ENCODE results near the gene CERCAM.

CERCAM gene

DNA sequence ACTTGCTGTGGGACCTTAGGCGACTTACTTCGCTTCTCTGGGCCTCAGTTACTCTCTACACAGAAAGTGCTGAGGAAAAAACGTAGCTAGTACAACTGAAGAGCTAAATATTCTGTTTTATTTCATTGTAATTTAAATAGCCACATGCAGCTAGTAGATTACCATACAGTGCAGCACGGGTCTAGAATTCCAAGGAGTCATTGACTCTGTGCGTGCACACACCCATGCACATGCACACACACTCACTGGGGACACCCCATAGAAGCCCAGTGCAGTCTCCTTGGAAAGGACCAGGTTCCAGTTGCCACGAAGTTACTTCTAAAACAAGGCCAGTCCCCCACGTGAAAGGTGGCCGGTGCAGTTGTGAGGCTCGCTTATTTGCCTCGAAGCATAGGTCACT is 32.5 kb upstream of the CERCAM start:
- H3K9me3 ChIP-seq (ENCODE audit: control insufficient read depth, low read length), result no peaks in the 10 kb centered on the region
- H3K9ac ChIP-seq (ENCODE audit: low read length), result no peak overlapping the region
- H3K4me3 ChIP-seq (ENCODE audit: low read length), result no peak overlapping the region
- no peaks in the 10 kb centered on the region for H3K27me3 ChIP-seq (ENCODE audit: control insufficient read depth, insufficient read depth, low read length)
- peaks cover 15% of the 10 kb centered on the region for H3K36me3 ChIP-seq (ENCODE audit: control insufficient read depth, insufficient read depth, low read length)
- no peaks in the 10 kb centered on the region for H3K4me1 ChIP-seq (ENCODE audit: control insufficient read depth, insufficient read depth, low read length)

DNA sequence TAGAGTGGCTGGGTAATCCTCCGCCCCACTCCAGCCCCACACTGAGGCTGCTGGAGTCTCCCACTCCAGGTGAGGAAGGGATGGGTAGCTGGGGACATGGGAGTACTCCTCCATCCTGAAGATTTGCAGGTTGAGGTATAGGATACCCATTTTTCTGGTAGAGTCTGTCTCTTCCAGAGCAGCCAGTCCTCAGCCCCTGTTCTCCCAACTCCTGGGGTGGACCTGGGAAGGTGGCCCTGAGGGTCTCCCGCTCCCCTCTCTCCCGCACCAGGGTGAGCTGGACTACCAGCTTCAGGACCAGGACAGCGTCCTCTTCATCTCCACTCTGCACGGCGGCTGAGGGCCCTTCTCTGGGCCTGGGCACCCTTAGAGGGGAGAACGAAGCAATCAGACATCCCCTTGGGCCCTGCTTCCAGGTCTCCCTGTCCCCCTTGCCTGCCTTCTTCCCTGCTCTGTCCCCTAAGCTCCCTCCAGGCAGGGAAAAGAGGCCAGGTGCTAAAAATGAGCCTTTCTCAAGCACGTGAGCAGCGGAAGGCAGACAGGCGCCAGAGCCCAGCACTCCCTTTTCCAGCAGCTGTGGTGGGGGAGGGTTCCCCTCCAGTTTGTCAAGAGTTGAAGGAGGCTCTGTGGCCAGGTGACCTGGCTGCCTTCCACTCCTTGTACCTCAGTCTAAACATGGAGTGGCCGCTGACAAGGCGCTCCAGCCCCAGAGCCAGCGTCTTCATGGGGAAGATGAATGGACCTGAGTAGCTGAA is 31.1 kb upstream of the CERCAM start:
- Histone ChIP-seq H3K9me3 (ENCODE audit: control insufficient read depth, low read length) (no peaks in the 10 kb centered on the region), H3K27me3 (ENCODE audit: control insufficient read depth, insufficient read depth, low read length) (no peaks in the 10 kb centered on the region), H3K9ac (ENCODE audit: low read length) (no peak overlapping the region), H3K36me3 (ENCODE audit: control insufficient read depth, insufficient read depth, low read length) (peaks cover 11% of the 10 kb centered on the region), H3K4me3 (ENCODE audit: low read length) (no peak overlapping the region), H3K4me1 (ENCODE audit: control insufficient read depth, insufficient read depth, low read length) (no peaks in the 10 kb centered on the region)

DNA sequence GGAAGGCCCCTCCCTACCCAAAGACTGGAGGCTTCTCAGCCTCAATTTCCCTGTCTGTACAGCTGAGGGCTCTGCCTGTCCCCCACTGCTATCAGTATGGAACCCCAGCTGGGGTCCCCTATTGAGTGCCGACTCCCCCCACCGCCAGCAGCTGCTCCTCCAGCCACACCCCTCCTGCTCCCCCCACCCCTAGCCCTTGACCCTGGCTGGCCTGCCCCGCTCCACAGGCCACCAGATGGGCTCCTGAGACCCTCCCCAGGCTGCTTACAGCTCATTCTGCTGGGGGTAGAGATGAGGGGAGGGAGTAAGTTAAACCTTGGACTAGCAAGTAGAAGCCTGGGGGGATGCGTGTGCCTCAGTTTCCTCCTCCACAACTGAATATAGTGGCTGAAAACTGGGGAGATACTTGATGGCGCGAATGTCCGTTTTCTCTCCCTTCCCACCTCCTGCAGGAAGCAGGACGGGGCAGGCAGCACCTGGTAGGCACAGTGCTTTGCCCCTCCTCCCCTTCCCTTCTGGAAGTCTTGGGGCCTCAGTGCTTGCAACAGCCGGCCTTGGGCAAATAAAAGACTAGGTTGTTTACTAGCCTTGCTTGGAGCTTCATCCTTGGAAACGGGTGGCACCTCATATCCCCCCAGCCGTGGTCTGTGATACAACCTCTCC is 30.4 kb upstream of the CERCAM start:
- Histone ChIP-seq H3K9ac (ENCODE audit: low read length) (no peak overlapping the region), H3K4me1 (ENCODE audit: control insufficient read depth, insufficient read depth, low read length) (no peaks in the 10 kb centered on the region), H3K36me3 (ENCODE audit: control insufficient read depth, insufficient read depth, low read length) (peaks cover 11% of the 10 kb centered on the region), H3K9me3 (ENCODE audit: control insufficient read depth, low read length) (no peaks in the 10 kb centered on the region), H3K27me3 (ENCODE audit: control insufficient read depth, insufficient read depth, low read length) (peaks cover 6% of the 10 kb centered on the region), H3K4me3 (ENCODE audit: low read length) (no peak overlapping the region)

DNA sequence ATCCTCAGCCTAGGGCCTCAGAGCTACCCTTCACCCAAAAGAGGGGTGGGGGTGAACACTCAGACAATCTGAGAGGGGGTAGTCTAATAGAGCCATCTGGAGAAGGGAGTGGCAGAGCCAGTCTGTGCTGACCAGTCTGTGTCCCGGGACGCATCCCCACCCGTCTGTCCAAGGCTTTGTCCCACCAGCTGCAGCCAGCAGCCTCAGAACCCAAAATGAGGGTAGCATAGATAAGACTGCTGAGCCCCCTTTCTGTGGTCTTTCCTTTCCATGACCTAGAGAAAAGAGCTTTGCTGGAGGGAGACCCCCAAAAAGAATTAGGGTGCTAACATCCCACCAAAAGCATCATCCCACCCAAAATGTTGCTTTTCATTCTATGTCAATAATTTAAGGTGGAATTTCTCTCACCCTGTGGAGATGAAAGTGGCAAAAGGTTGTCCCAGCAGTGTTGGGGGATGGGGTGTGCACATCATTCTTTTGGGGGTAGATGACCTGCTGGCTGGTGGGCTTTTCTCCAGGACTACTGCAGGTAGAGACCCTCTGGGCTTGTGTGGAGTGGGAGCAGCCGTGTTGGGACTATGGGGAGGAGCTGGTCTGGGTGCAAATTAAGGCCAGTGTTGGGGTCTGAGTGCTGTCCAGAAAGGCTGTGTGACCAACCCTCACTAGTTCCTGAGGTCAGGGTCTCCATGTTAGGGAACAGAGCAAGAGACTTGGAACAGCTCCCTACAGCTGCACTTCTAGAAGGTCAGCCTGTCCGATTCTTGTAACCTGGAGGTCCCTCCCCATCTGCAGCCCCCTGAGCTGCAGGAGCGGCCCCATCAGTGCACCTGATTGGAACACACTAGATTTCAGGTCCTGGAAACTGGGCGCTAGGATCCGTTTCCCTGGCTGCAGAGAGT is 29.6 kb upstream of the CERCAM start:
- Histone ChIP-seq H3K4me3 (ENCODE audit: low read length) (no peak overlapping the region), H3K9me3 (ENCODE audit: control insufficient read depth, low read length) (no peaks in the 10 kb centered on the region), H3K36me3 (ENCODE audit: control insufficient read depth, insufficient read depth, low read length) (peaks cover 11% of the 10 kb centered on the region), H3K9ac (ENCODE audit: low read length) (no peak overlapping the region), H3K27me3 (ENCODE audit: control insufficient read depth, insufficient read depth, low read length) (peaks cover 7% of the 10 kb centered on the region), H3K4me1 (ENCODE audit: control insufficient read depth, insufficient read depth, low read length) (no peaks in the 10 kb centered on the region)

DNA sequence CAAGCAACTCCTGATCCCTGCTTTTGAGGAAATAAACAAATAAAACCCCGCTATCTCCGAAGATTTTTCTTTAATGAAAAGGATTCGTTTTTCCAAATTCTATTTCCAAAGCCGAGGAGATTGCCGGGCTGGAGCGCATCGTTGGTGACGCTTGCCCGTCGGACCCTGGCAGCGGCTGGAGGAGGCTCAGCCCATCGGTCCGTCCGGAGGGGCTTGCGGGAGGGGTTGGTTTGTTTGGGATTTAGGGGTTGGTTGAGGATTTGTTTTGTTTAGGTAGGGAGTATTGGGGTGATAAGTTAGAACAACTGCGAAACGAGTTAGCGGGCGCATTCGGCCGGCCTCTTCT is 28.7 kb upstream of the CERCAM start:
- Histone ChIP-seq H3K9ac (ENCODE audit: low read length) (no peak overlapping the region), H3K36me3 (ENCODE audit: control insufficient read depth, insufficient read depth, low read length) (peaks cover 9% of the 10 kb centered on the region), H3K9me3 (ENCODE audit: control insufficient read depth, low read length) (no peaks in the 10 kb centered on the region), H3K4me1 (ENCODE audit: control insufficient read depth, insufficient read depth, low read length) (no peaks in the 10 kb centered on the region), H3K4me3 (ENCODE audit: low read length) (no peak overlapping the region), H3K27me3 (ENCODE audit: control insufficient read depth, insufficient read depth, low read length) (peaks cover 11% of the 10 kb centered on the region)

DNA sequence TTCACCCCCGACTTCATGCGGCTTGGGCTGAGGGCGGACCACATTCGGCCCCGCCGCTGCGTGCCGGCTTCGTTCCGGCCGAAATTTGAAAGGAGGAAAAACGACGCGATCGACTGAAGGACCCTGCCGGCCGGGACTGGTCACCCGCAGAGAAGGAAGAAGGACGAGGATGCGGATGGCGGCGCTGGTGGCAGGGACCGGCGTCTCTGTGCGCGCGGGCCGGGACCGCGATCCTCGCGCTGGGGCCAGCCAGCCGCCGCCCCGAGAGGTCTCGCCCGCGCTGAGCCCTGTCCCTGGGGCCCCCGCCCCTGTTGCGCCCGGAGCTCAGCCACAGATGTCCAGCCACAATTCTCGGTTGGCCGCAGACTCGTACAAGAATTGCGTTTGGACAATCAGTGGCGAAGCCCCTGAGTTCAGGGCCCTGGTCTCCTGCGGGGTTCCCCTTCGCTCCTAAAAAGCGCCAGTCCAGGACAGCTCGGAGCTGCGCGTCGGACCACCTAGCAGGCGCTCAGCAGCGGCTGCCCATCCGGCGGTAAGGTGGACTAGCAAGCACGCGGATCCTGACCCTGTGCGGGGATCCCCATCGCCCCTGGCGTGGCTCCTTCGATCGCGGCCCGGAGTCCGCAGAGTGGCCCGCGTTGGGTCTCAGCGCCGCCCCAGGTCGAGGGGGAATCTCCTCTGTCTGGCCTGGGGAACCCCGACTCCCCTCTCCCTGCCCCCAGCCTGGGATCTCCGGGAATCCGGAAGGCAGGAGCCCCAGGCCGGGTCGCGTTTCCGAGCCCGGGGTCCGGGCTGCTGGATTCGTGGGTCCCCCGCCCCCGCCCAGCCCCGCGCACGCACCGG is 28.1 kb upstream of the CERCAM start:
- Histone ChIP-seq H3K27me3 (ENCODE audit: control insufficient read depth, insufficient read depth, low read length) (peaks cover 16% of the 10 kb centered on the region), H3K9me3 (ENCODE audit: control insufficient read depth, low read length) (no peaks in the 10 kb centered on the region), H3K4me1 (ENCODE audit: control insufficient read depth, insufficient read depth, low read length) (no peaks in the 10 kb centered on the region), H3K9ac (ENCODE audit: low read length) (no peak overlapping the region), H3K4me3 (ENCODE audit: low read length) (no peak overlapping the region), H3K36me3 (ENCODE audit: control insufficient read depth, insufficient read depth, low read length) (peaks cover 3% of the 10 kb centered on the region)

DNA sequence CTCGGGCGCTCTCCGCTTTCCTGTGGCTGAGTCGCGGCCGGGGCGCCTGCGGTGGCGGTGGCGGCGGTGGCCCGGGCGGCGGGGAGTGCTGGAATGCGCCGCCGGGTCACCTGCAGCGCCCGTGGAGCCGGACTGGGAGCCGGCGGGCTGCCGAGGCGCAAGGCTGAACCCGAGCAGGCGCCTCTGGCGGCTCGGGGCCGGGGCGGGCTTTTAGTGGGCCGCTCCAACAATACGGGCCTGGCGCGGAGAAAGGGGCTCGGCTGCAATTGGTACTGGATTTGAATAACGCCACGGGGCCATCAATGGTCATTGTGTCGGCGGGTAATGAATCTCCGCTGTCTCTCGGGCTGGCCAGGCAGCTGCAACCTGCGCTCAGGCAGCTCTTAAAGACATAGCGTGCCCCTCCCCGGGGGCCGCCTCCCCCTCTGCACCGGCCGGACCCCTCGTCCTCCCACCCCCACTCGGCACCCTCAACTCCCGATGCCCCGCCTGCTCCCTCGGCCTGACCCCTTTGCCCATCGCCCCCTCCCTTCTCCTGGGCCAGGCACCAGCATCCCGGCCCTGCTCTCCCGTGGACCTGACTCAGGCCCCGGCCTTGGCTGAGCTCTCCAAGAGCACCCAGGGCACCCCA is 27.4 kb upstream of the CERCAM start:
- Histone ChIP-seq H3K4me1 (ENCODE audit: control insufficient read depth, insufficient read depth, low read length) (no peaks in the 10 kb centered on the region), H3K9me3 (ENCODE audit: control insufficient read depth, low read length) (no peaks in the 10 kb centered on the region), H3K4me3 (ENCODE audit: low read length) (no peak overlapping the region), H3K36me3 (ENCODE audit: control insufficient read depth, insufficient read depth, low read length) (no peaks in the 10 kb centered on the region), H3K27me3 (ENCODE audit: control insufficient read depth, insufficient read depth, low read length) (peaks cover 19% of the 10 kb centered on the region), H3K9ac (ENCODE audit: low read length) (no peak overlapping the region)

DNA sequence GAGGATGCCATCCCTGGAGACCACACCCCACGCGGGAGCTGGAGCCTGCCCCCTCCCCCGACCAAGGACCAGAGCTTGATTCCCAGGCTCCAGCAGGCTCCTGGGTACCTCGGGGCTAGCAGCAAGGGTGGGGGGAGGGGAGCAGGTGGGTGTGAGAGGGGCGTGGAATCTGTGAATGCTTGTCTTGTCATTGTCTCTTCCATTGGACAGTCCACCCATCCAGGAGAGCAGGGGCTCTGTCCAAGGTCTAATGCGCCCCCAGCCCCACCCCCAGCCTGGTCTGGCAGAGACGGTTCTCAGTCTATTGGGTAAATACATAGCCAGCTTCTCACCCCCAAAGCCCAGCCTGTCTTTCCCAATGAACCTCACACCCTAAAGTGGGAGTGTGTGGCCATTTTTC is 26.7 kb upstream of the CERCAM start:
- Histone ChIP-seq H3K27me3 (ENCODE audit: control insufficient read depth, insufficient read depth, low read length) (peaks cover 19% of the 10 kb centered on the region), H3K4me1 (ENCODE audit: control insufficient read depth, insufficient read depth, low read length) (no peaks in the 10 kb centered on the region), H3K9ac (ENCODE audit: low read length) (no peak overlapping the region), H3K9me3 (ENCODE audit: control insufficient read depth, low read length) (no peaks in the 10 kb centered on the region), H3K36me3 (ENCODE audit: control insufficient read depth, insufficient read depth, low read length) (no peaks in the 10 kb centered on the region), H3K4me3 (ENCODE audit: low read length) (no peak overlapping the region)

DNA sequence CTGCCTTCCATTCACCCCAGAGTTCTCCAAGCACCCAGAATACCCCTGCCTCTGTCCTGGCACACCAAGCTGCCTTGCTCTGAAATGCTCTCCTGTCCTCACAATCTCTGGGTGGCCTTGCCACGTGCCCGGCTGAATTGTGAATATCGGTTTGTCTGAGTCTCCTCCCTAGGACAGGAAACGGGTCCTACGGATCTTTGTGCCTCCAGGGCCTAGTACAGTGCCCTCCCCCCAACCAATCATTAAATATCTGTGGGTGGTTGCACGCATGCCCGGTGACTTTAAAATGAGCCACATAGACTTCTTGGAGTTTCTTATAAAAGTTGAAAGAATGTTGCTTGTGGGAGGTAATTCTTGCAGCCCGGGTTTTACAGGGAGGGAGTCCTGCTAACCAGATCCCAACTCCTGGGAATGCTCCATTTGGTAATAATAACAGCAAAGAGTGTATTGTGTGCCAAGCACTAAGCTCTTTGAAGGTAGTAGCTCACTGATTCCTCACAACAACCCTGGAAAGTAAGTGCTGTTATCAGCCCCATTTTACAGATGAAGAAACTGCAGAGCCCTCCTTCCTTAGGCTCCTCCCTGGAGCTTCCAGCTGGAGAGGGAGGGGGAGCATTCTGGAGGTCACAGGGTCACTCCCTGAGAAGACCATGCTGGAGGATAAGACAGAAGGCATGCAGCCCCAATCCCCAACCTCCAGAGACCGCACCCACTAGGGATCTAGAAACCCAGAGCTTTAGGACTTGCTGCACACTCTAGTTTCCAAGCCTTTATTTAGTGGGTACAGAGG is 26.1 kb upstream of the CERCAM start:
- H3K9ac ChIP-seq (ENCODE audit: low read length), result no peak overlapping the region
- no peak overlapping the region for H3K4me3 ChIP-seq (ENCODE audit: low read length)
- H3K36me3 ChIP-seq (ENCODE audit: control insufficient read depth, insufficient read depth, low read length), result no peaks in the 10 kb centered on the region
- H3K4me1 ChIP-seq (ENCODE audit: control insufficient read depth, insufficient read depth, low read length), result no peaks in the 10 kb centered on the region
- peaks cover 19% of the 10 kb centered on the region for H3K27me3 ChIP-seq (ENCODE audit: control insufficient read depth, insufficient read depth, low read length)
- no peaks in the 10 kb centered on the region for H3K9me3 ChIP-seq (ENCODE audit: control insufficient read depth, low read length)

DNA sequence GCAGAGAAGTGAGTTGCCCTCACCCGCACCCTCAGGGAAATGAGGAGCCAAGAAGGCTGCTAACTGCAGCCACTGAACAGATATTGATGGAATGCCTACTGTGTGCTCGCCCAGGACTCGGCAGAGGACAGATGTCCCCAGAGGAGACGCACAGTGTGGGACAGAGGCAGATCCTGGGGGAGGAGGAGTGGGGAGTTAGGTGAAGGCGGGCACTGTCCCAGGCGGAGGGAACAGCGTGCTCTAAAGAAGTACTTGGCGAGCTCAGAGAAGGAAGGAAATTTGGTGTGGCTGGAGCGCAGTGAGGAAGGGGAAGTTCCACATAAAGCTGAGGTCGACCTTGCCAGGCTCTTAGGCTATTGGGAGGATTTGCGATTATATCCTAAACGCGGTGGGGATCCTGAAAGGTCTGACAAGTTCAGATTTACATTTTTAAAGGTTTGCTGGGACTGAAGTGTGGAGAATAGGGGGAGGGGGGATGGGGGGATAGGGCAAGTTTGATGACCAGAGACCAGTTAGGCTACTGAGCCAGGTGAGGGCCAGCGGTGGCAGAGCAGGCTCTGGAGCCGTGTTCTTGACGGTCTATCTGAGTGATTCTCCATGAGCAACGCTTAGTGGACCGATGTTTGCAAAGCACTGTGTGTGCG is 23.6 kb upstream of the CERCAM start:
- Histone ChIP-seq H3K9me3 (ENCODE audit: control insufficient read depth, low read length) (no peaks in the 10 kb centered on the region), H3K4me3 (ENCODE audit: low read length) (no peak overlapping the region), H3K9ac (ENCODE audit: low read length) (no peak overlapping the region), H3K36me3 (ENCODE audit: control insufficient read depth, insufficient read depth, low read length) (no peaks in the 10 kb centered on the region), H3K4me1 (ENCODE audit: control insufficient read depth, insufficient read depth, low read length) (no peaks in the 10 kb centered on the region), H3K27me3 (ENCODE audit: control insufficient read depth, insufficient read depth, low read length) (peaks cover 19% of the 10 kb centered on the region)

All from mucosa of stomach (tissue), 1 donor.